ENCODE results near the gene TOMM40L.

Gene TOMM40L

DNA sequence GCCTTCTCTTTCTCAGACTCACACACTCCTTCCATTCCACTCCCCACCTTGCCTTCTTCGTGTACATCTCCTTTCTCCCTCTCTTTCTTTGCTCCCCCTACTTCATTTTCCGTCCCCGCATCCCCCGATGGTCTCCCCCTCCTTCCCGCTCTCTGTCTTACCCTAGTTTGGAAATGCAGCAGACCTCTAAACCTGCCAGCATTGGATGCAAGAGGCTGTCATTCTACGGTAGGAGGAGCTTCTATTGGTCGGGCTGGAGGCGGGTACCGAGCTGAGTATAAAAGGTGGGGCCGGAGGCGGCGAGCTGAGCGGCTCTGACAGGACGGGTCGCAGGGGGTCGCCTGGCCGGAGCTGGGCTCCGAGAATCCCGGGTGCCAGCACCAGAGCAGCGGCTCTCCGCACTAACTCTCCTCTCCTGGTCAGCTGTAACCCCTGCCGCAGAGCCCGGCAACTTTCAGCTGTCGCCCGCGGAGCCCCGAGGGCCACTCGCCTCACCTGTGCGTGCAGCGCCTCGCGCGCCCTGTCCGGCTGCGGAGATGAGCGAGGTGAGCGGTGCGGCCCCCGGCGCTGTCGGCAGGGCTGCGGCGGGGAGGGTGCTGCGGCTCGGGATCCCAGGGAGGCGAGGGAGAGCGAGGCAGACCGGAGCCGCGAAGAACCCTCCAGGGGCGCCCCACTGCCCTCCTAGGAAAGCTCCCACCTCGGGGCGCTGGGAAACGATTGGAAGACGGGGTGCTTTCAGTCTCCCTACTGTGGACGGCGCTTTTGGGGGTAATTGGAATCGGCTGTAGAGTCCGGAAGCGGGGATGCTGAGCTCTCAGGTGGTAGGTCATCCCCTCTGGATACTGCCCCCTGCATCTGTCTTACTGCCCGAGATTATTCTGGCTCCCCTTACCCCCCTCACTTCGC lies 32.8 kb downstream of the TOMM40L start, which contains the start of gene PCP4L1:
Gene PCP4L1 (plus strand): TSS at position 307 of the 906 bp plus-strand sequence. CDS start 230 bp downstream, at position 537.
- DNase-seq: peak; percentile 38 to 66 (median 45)

DNA sequence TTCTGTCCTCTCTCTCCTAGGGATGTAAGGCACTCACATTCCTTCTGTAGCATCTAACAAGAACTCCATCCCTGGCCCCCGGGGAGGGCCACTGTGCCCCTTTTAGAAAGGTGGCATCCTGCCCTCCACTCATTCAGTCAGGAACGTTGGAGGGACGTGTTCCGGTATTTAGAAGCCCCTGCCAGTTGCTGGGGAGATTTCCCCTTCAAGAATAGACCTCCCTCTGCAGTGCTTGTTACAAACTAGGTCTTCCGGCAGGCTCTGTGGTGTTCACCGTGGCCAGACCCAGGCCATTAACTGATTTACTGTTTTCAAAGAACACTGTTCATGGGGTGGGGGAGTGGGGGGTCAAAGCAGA lies 33.5 kb downstream of the TOMM40L start:
- DNase-seq: peak in 1 of 3 experiments; percentile 13

DNA sequence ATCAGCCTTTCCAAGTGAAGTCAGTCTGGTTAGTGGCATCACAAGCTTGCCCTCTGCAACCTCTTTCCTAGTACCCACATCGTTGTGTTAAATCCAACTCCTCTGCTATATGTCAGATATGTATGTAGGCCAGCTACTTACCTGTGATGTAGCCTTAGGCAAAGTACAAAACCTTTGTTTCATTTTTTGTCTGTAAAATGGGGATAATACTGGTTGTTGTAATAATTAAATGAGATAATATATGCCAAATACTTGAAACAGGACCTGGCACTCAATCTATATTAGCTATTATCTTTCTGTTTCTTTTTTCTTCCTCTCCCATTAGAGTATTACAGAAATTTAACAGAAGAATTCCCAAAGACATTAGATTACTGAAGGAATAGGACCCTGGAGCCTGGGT lies 33.9 kb downstream of the TOMM40L start:
- DNase-seq: no peak

DNA sequence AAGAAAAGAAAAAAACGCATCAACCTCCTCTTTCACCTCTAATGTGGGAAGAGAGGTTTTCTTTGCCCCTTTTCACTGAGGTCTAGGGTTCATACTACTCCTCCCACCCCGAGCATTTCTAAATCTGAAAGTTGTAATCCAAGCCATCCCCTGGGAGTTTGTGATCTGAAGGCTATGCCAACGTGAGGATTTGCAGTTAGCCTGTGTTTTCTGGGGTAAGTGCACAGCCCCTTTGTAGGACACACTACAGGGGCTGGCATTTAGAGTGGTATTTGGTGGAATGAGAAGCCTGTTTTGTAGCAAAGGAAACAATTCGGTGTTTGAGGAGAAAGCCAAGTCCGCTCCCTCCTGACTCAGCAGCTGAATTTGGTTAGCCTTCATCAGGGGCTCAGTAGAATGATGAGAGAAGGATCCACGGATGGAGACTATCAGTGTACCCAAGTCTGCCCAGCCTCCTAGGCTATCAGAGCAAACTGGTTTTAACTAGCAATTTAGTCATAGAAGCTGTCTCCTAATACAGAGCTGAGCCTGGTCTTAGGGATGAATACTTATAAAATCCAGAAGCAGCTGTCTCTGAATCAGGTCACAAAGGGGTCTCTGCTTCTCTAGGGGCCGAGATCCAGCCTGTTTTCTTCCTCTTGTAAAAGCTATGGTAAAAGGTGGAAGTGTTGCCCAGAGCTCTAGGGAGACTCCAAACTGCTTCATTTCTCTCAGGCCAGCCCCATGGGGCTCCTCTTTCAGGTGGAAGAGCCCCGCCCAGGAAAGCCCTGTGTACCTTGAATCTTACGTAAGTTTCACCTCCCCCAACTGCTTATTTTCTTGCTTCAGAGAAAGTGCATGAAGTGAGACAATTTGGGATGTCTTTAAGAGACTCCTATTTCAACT lies 34.8 kb downstream of the TOMM40L start:
- DNase-seq: peak; percentile 47 to 65 (median 64)

DNA sequence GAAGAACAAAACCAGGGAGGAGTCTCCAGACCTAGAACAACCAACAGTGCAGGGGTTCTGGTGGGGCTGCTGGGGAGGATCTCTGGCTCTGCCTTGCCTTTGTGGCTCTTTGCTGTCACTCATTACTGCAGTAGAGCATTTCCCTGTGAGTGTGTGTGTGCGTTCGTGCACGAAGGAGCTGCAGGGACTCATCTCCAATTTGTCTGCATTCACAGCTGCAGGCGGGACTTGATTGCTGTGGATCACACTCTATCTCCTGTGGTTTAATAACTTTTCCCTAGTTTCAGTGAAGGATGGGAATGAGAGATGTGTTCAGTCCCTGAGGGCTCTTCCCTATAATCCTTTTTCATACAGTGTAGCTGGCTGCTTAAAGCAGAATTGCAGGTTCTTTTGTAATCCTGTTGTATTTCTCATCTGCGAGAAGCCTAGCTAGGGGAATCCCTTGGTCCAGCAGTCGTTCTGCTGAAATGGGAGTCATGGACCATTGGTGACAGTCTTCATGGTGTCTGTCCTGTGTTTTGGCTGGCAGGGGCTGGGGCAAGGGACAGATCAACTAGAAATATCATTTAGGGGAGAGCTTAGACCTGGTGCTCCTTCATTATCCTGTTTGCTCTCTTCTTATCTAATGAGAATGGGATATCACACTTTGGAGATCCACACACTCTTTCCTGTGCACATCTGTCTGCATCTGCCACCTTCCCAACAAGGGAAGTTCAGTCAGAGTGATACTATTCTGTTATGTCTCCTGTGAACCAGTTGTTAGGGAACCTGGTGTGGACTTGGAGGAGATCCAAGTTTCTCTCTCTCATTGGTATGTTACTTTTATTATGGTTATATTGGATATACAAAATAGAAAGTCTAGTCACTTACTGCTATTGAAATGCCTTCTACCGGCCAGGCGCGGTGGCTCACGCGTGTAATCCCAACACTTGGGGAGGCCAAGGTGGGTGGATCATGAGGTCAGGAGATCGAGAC lies 35.7 kb downstream of the TOMM40L start:
- peak; percentile 47 to 65 (median 64) for DNase-seq

DNA sequence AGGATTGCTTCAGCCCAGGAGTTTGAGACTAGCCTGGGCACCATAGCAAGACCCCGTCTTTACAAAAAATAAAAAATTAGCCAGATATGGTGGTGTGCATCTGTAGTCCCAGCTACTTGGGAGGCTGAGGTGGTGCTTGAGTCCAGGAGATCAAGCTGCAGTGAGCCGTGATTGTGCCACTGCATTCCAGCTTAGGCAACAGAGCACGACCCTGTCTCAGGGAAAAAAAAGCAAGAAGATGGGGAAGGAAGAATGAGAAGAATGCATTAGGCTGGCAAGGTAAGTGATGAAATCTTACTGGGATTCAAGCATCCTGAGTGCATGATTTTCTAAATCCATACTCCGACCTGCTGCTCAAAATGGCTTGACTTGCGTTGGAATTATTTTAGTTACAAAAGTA lies 39.4 kb downstream of the TOMM40L start:
- no peak for DNase-seq

DNA sequence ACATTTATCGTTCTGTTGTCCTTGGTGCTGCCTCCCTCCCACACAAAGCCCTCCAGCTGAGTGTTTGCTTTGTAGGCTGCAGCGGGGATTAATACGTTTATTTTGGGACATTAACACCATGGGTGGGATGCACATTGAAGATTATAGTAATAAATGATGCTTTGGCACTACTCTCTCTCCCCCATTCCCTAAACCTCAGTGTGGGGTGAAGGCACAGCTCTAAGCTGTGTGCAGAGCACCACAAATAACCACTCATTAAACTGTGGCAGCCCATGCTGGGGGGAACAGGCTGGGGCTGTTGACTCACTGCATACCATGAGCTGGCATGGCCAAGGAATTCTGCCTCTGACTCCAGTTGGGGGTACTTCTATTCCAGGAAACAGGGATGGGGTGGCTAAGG lies 40.3 kb downstream of the TOMM40L start:
- DNase-seq: peak in 2 of 3 experiments; percentile 28 to 68

DNA sequence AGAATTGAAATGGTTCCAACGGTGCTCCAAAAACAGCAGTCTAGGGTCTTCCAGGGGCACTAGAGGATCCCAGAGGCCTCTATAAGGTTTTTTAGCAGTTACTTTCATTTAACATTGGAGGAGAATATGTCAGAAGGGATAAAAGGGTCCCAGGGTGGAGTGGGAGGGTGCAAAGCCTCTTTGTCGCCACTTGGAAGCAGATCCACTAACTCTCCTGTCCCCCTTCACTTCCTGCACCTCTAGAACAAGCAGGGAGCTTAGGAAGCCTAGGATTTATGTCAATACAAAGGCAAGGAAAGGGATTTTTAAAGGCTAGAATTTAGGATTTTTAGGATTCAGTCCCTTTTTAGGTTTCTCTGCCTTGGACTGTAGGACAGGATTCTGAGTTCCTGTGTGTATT lies 41.0 kb downstream of the TOMM40L start:
- no peak for DNase-seq

DNA sequence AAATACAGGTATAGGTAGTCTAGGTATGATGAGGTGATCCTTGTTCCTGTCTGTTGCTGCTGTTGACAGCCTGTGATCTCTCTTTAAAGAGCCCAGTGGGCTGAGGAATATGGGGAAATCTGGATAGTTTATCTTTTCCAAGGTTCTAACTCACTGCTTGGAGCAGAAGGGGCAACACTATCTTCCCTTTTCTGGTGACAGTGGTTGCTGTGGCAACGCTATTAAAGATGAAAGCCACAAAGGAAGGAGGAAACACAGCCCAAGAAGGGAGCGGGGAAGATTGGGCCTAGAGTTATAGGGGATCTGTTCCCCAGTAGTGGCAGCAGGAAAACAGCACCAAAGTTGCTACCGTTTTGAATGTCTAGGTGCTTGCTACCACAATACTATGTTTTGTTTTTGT lies 41.5 kb downstream of the TOMM40L start:
- DNase-seq: peak in 1 of 3 experiments; percentile 3

DNA sequence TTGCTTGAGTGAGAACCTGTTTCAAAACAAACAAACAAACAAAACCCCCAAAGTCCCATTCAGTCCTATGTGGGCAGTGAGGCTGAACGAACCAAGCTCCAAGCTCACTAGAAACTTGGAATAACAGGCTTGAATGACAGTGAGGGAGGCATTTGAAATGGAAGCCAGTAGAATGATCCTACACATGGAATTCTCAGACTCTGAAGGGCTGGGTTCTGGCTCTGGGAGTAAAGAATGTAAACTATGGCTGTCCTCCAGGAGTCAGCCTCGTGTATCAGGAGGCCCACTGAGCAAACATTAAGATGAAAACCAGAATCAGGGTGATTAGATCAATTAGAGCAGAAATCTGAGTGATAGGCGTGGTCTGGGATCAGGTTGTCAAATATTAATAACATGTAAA lies 47.5 kb downstream of the TOMM40L start:
- no peak for DNase-seq

DNA sequence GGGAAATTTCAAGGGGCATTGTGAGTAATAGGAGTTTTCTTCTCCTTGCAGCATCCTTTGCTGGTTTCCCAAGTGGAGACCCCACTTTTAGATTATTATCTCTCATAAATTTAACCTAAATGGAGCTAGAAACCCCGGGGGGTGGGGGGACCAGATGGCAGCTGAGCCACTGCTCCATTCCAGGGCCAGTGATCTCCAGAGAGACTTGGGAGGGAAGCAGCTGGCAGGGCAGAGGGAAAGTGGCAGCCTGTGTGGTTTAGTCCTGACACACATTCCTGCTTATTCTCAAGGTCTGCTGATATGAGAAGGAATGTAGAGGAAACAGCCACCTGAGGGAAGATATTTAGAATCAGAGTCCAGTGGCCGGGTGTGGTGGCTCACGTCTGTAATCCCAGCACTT lies 49.0 kb downstream of the TOMM40L start:
- no peak for DNase-seq
